IMR-90 (cell line): ENCODE measurements around the gene TIFAB. TPM values are rescaled to one million over a fixed set of nuclear protein-coding genes. Genes with fewer than 3 reads are reported as not detected.

Source experiments
- ATAC-seq: fragments of 200-7000 bp; cut with Tn5 transposase; 2 replicates; pipeline ENCODE4 v1.9.1; 2020; ENCODE audit warnings: low read depth, mild to moderate bottlenecking, moderate library complexity
- BruUV-seq: library from RNA; stranded (reverse); fragments of 400-500 nt; replicated peaks from 2 replicates; lab custom pipeline; 2021; lab: Mats Ljungman, UMichigan
- CTCF ChIA-PET: fragments of 300-600 bp; formaldehyde crosslinking; extraction: SDS; loops from one replicate; lab custom pipeline; 2021; ENCODE audit warnings: antibody characterized with exemption; lab: Yijun Ruan, JAX
- POLR2A ChIA-PET: fragments of 300-600 bp; sonication (Branson Sonifier 250); formaldehyde crosslinking; loops from one replicate; lab custom pipeline; 2022; ENCODE audit warnings: antibody characterized with exemption; ENCODE audit not compliant: unreplicated experiment; lab: Charles Lee
- DNase-seq: peaks from one replicate; pipeline ENCODE4 v3.0.0; 2013
- H2AFZ ChIP-seq: replicated peaks from 2 replicates; pipeline ENCODE3; 2013; ENCODE audit warnings: low read length, mild to moderate bottlenecking; ENCODE audit not compliant: poor library complexity
- H2AK5ac ChIP-seq: 2 replicates; pipeline ENCODE4 v1.6.1; 2013; ENCODE audit warnings: low read depth, low read length, inconsistent platforms
- H2AK9ac ChIP-seq: replicated peaks from 2 replicates; pipeline ENCODE3; 2013; ENCODE audit warnings: mild to moderate bottlenecking, low read depth, low read length, moderate library complexity; ENCODE audit not compliant: poor library complexity
- H2BK120ac ChIP-seq: 2 replicates; pipeline ENCODE4 v1.6.1; 2013; ENCODE audit warnings: low read depth, low read length, inconsistent platforms
- H2BK15ac ChIP-seq: 3 replicates; pipeline ENCODE4 v1.6.1; 2013; ENCODE audit warnings: low read depth, low read length, inconsistent platforms
- H2BK20ac ChIP-seq: 2 replicates; pipeline ENCODE4 v1.6.1; 2013; ENCODE audit warnings: low read depth, mild to moderate bottlenecking, inconsistent platforms, low read length, moderate library complexity
- H2BK5ac ChIP-seq: 2 replicates; pipeline ENCODE4 v1.6.1; 2013; ENCODE audit warnings: mild to moderate bottlenecking, low read depth, low read length, inconsistent platforms; ENCODE audit not compliant: poor library complexity, severe bottlenecking
- H3K14ac ChIP-seq: replicated peaks from 2 replicates; pipeline ENCODE4 v1.6.1; 2013; ENCODE audit warnings: low read depth, low read length, inconsistent platforms
- H3K18ac ChIP-seq: 2 replicates; pipeline ENCODE4 v1.6.1; 2013; ENCODE audit warnings: low read depth, low read length, control low read depth
- H3K23ac ChIP-seq: 2 replicates; pipeline ENCODE4 v1.6.1; 2013; ENCODE audit warnings: low read depth, low read length, inconsistent platforms
- H3K27ac ChIP-seq: 2 replicates; pipeline ENCODE4 v1.5.1; 2013; ENCODE audit warnings: mild to moderate bottlenecking, control low read depth, low read length; ENCODE audit not compliant: insufficient read depth
- H3K27me3 ChIP-seq: 2 replicates; pipeline ENCODE4 v1.6.1; 2013; ENCODE audit warnings: low read length; ENCODE audit not compliant: control insufficient read depth, insufficient read depth
- H3K36me3 ChIP-seq: 2 replicates; pipeline ENCODE4 v1.6.1; 2013; ENCODE audit warnings: low read length, mixed read lengths; ENCODE audit not compliant: control insufficient read depth, insufficient read depth
- H3K4ac ChIP-seq: 2 replicates; pipeline ENCODE4 v1.6.1; 2013; ENCODE audit warnings: low read depth, low read length, inconsistent platforms
- H3K4me1 ChIP-seq: 2 replicates; pipeline ENCODE4 v1.6.1; 2013; ENCODE audit warnings: low read length, mixed read lengths; ENCODE audit not compliant: control insufficient read depth, insufficient read depth
- H3K4me2 ChIP-seq: 2 replicates; pipeline ENCODE4 v1.6.1; 2013; ENCODE audit warnings: low read depth, mild to moderate bottlenecking, control low read depth, low read length, moderate library complexity
- H3K4me3 ChIP-seq: 2 replicates; pipeline ENCODE4 v1.5.1; 2013; ENCODE audit warnings: low read depth, mild to moderate bottlenecking, control low read depth, low read length, moderate library complexity; ENCODE audit not compliant: insufficient read depth
- H3K56ac ChIP-seq: 2 replicates; pipeline ENCODE4 v1.6.1; 2013; ENCODE audit warnings: low read length, inconsistent platforms; ENCODE audit not compliant: insufficient read depth; ENCODE audit errors: extremely low read depth
- H3K79me1 ChIP-seq, 2 experiments: 2 replicates each; pipeline ENCODE4 v1.6.1; 2013; ENCODE audit warnings: low read length in 2 of 2, inconsistent platforms in 1 of 2, low read depth in 1 of 2
- H3K9ac ChIP-seq: 2 replicates; pipeline ENCODE4 v1.6.1; 2013; ENCODE audit warnings: low read depth, low read length, control low read depth
- H3K9me1 ChIP-seq: 2 replicates; pipeline ENCODE4 v1.6.1; 2013; ENCODE audit warnings: low read length, inconsistent platforms; ENCODE audit not compliant: insufficient read depth
- H3K9me3 ChIP-seq: 2 replicates; pipeline ENCODE4 v1.6.1; 2013; ENCODE audit warnings: low read length; ENCODE audit not compliant: control insufficient read depth, insufficient read depth
- H4K20me1 ChIP-seq: 2 replicates; pipeline ENCODE4 v1.6.1; 2013; ENCODE audit warnings: low read length, inconsistent platforms; ENCODE audit not compliant: insufficient read depth
- H4K5ac ChIP-seq: 2 replicates; pipeline ENCODE4 v1.6.1; 2013; ENCODE audit warnings: mild to moderate bottlenecking, low read depth, low read length, control low read depth
- H4K8ac ChIP-seq, 2 experiments: 2 replicates each; pipeline ENCODE4 v1.6.1; 2013; ENCODE audit warnings: low read depth in 2 of 2, low read length in 2 of 2, control low read depth in 1 of 2, inconsistent platforms in 1 of 2
- H4K91ac ChIP-seq: 2 replicates; pipeline ENCODE4 v1.6.1; 2013; ENCODE audit warnings: low read depth, low read length, inconsistent platforms; ENCODE audit not compliant: insufficient read depth
- CEBPB ChIP-seq: IDR thresholded peaks from 2 replicates; pipeline ENCODE4 v1.6.1; 2012; ENCODE audit warnings: low read depth, low read length, improper control_type of control experiment
- CHD1 ChIP-seq: IDR thresholded peaks from 2 replicates; pipeline ENCODE4 v1.6.1; 2012; ENCODE audit warnings: low read depth, low read length, improper control_type of control experiment
- CTCF ChIP-seq: conservative IDR thresholded peaks from 2 replicates; pipeline ENCODE4 v1.5.1; 2012; ENCODE audit warnings: mild to moderate bottlenecking, low read depth, low read length, improper control_type of control experiment
- MXI1 ChIP-seq: IDR thresholded peaks from 2 replicates; pipeline ENCODE4 v1.6.1; 2012; ENCODE audit warnings: low read depth, mild to moderate bottlenecking, low read length, moderate library complexity, borderline replicate concordance
- RCOR1 ChIP-seq: IDR thresholded peaks from 2 replicates; pipeline ENCODE4 v1.6.1; 2012; ENCODE audit warnings: mild to moderate bottlenecking, low read length, improper control_type of control experiment; ENCODE audit not compliant: insufficient replicate concordance
- RFX5 ChIP-seq: IDR thresholded peaks from 2 replicates; pipeline ENCODE4 v1.8.0; 2012; ENCODE audit warnings: low read depth, mild to moderate bottlenecking, low read length, moderate library complexity
- WGBS, 2 experiments: methylation state at CpG; one replicate each; pipeline versions ENCODE4 v1.1.5 to v1.1.7; 2013; ENCODE audit warnings: missing lambda C conversion rate in 2 of 2; ENCODE audit not compliant: insufficient read length in 1 of 2; ENCODE audit errors: extremely low coverage in 2 of 2; 5-methylcytosine and 5-hydroxymethylcytosine counted together
- dilution Hi-C: fragments of 300-500 bp; cut with HindIII; formaldehyde crosslinking; loops from one replicate; pipeline ENCODE4 v1.14.3; 2018; ENCODE audit warnings: low sequenced_read_pairs; ENCODE audit not compliant: unreplicated experiment
- in situ Hi-C: fragments of 300-500 bp; cut with MboI; formaldehyde crosslinking; loops from 3 replicates; pipeline ENCODE4 v1.14.3; 2019; ENCODE audit warnings: low sequenced_read_pairs, inconsistent platforms, mixed read lengths
- intact Hi-C: fragments of 100-400 bp; cut with micrococcal nuclease; formaldehyde crosslinking; loops from 2 replicates; pipeline ENCODE4 v1.10.0; 2022
- polyA plus RNA-seq, 3 experiments: library from polyadenylated mRNA; depleted of rRNA; stranded (reverse); fragments of >200 nt; gene quantifications; 2 replicates each; pipeline ENCODE4 v1.2.3, GENCODE V29; 2012; ENCODE audit warnings: low replicate concordance in 1 of 3
- total RNA-seq: library from RNA; depleted of rRNA; stranded (reverse); fragments of >200 nt; gene quantifications from 2 replicates; pipeline ENCODE4 v1.2.3, GENCODE V29; 2012

TIFAB gene
- total and polyA plus RNA-seq, 2 of the 4 experiments (the other 2 are of a cell fraction), result not detected

DNA sequence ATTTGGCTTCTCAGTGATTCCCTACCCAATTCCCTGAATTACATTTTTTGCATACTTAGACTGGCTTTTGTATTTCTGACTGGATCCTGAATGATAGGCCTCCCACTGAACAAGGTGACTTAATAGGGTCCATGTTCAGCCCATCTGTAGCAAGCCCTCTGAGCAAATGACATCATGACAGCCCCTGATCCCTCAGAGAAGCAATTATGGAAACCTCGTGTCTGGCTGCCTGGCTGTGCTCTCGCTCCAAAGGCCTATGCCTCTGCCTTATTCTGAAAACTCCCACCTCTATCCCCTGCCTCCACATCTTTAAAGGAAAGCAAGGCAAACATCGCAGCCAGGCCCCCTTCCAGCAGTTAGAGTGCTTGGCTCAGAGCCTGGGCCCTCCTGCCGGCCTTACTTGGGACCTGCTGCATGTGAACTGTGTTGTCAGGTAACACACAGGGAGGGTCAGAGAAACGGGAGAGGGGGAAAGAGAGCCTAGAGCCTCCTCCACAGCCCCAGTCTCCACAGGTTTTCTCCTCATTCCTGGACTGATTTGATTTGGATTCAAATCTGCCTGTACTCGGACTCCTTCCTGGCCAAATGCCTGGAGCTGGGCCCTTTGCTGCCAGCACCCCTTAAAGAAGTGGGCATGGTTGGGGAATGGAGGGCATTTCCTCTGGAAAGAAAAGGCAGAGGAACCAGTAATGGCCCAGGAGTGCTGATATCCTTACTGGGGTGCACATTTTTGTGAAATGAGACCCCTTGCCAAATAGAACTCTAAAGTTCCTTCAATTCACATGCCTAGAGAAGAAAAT lies 8.8 kb downstream of the TIFAB start:
- Histone ChIP-seq H3K4me1 (peaks cover 3% of the 10 kb centered on the region), H3K9me3 (no peaks in the 10 kb centered on the region; the same call in 1 of the 2 replicates), H4K91ac (no peak overlapping the region; the same call in 1 of the 2 replicates), H3K23ac (no peak overlapping the region), H2AK9ac (no peak overlapping the region), H2BK120ac (no peak overlapping the region), H3K4ac (no peak overlapping the region), H3K27ac (no peak overlapping the region), H2BK5ac (no peak overlapping the region), H4K20me1 (no peaks in the 10 kb centered on the region), H3K36me3 (no peaks in the 10 kb centered on the region), H2BK15ac (no peak overlapping the region), H2AK5ac (no peak overlapping the region), H3K18ac (no peak overlapping the region), H3K9ac (no peak overlapping the region), H4K5ac (no peak overlapping the region), H2BK20ac (no peak overlapping the region), H3K56ac (no peak overlapping the region), H2AFZ (no peak overlapping the region), H3K14ac (no peak overlapping the region), H3K4me2 (no peak overlapping the region), H3K9me1 (peaks cover 3% of the 10 kb centered on the region), H3K79me1 (no peaks in the 10 kb centered on the region), H3K27me3 (peaks cover 10% of the 10 kb centered on the region), H3K4me3 (no peak overlapping the region), H4K8ac (no peak overlapping the region)
- in situ Hi-C loops (no loop called here), dilution Hi-C loops (no loop called here), intact Hi-C loops (no loop called here)
- BruUV-seq, result no TSS peak
- ChIA-PET POLR2A (no interaction called here), CTCF (no interaction called here)
- no peak for DNase-seq
- WGBS, 2 experiments, result 33% methylated on average over 1 of the region's 6 CpGs; no CpG with 5 or more reads in 1 of the 2 experiments
- TF ChIP-seq CHD1, result no peak
- TF ChIP-seq MXI1, result no peak
- TF ChIP-seq RFX5, result no peak
- TF ChIP-seq CTCF, result no peak
- no peak for TF ChIP-seq RCOR1
- no peak for TF ChIP-seq CEBPB
- ATAC-seq, result no peak; the same call in 1 of the 2 replicates
